Measurements from ENCODE around the gene COLEC12. TPM values are rescaled to one million over a fixed set of nuclear protein-coding genes. Genes with fewer than 3 reads are reported as not detected.

COLEC12 gene
- polyA plus RNA-seq, 6 donors from 2014 or later: not detected

DNA sequence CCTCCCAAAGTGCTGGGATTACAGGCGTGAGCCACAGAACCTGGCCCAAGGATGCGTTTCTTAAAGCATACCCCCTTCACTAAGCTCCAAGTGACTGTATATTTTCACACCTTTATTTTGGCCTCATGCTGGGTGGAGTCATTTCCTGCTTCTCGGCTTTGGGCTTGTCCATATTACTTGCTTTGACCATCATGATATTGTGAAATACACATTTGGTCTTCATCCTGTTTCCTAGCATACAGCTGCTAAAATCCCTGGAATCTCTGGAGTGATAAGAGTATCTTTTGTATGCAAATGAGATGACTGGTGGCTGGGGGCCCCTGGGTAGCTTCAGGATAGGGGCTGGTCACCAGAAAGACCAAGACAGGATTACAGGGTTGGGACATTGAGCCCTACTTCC, 17.6 kb upstream of the COLEC12 start:
- Mint-ChIP-seq H3K36me3 (peaks cover 0 to 12% of the 10 kb centered on the region in 2 donors), H3K9me3 (peaks cover 4 to 9% (median 4%) of the 10 kb centered on the region in 7 donors), H3K27me3 (peaks cover 0 to 7% (median 5%) of the 10 kb centered on the region in 3 donors), H3K27ac (no peak overlapping the region), H3K4me1 (peaks cover 0 to 4% (median 0%) of the 10 kb centered on the region in 3 donors), H3K4me3 (no peak overlapping the region)
- no peak for ATAC-seq (ENCODE audit: low read depth in 2 of 2)
- no peak for DNase-seq

- peaks cover 0 to 7% (median 5%) of the 10 kb centered on the region in 3 donors for H3K27me3 Mint-ChIP-seq
These were observed 15.3 kb upstream of the COLEC12 start for GRCh38 chr18:515838-516237.

GRCh38 chr18:515156-515815, 14.8 kb upstream of the COLEC12 start:
- DNase-seq (no peak), ATAC-seq (ENCODE audit: low read depth in 2 of 2) (no peak)
- H3K4me1 Mint-ChIP-seq: peaks cover 0 to 4% (median 0%) of the 10 kb centered on the region in 3 donors
- H3K9me3 Mint-ChIP-seq: peaks cover 4 to 12% (median 4%) of the 10 kb centered on the region in 7 donors
- peak overlapping the region in 1 of 6 donors; percentile 58 for H3K27ac Mint-ChIP-seq
- H3K27me3 Mint-ChIP-seq: peaks cover 0 to 7% (median 5%) of the 10 kb centered on the region in 3 donors
- peaks cover 0 to 12% of the 10 kb centered on the region in 2 donors for H3K36me3 Mint-ChIP-seq
- no peak overlapping the region for H3K4me3 Mint-ChIP-seq

More at GRCh38 chr18:515838-516237, 15.3 kb upstream of the COLEC12 start:
- no peak overlapping the region for H3K4me3 Mint-ChIP-seq
- DNase-seq (no peak), ATAC-seq (ENCODE audit: low read depth in 2 of 2) (no peak)
- peaks cover 0 to 12% of the 10 kb centered on the region in 2 donors for H3K36me3 Mint-ChIP-seq
- peaks cover 0 to 4% (median 0%) of the 10 kb centered on the region in 3 donors for H3K4me1 Mint-ChIP-seq
- H3K27ac Mint-ChIP-seq: no peak overlapping the region
- H3K9me3 Mint-ChIP-seq: peaks cover 4 to 12% (median 4%) of the 10 kb centered on the region in 7 donors

GRCh38 chr18:513826-514530, 13.5 kb upstream of the COLEC12 start:
- Mint-ChIP-seq H3K27me3 (peaks cover 0 to 7% (median 3%) of the 10 kb centered on the region in 3 donors), H3K4me1 (peaks cover 0 to 4% (median 0%) of the 10 kb centered on the region in 3 donors), H3K9me3 (peaks cover 4 to 12% (median 4%) of the 10 kb centered on the region in 7 donors), H3K4me3 (no peak overlapping the region), H3K27ac (no peak overlapping the region), H3K36me3 (peaks cover 0 to 12% of the 10 kb centered on the region in 2 donors)
- no peak for ATAC-seq (ENCODE audit: low read depth in 2 of 2)
- no peak for DNase-seq

DNA sequence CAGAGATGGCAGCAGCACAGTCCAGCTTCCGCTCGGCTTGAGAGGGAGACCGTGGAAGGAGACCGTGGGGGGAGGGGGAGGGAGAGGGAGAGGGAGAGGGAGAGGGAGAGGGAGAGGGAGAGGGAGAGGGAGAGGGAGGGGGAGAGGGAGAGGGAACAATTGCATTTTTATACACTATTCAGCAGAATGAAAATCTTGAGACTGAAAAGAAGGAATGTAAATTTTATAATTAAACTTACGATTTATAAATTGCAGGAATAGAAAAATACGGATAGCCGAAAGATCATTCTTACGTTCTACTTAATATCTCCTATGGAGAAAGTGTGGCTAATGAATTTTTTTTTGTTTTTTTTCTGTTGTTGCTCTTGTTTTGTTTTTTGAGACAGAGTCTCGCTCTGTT, 12.5 kb upstream of the COLEC12 start:
- H3K9me3 Mint-ChIP-seq: peaks cover 4 to 12% (median 4%) of the 10 kb centered on the region in 7 donors
- no peak for DNase-seq
- no peak for ATAC-seq (ENCODE audit: low read depth in 2 of 2)
- peaks cover 0 to 7% (median 0%) of the 10 kb centered on the region in 3 donors for H3K27me3 Mint-ChIP-seq
- H3K36me3 Mint-ChIP-seq: peaks cover 0 to 12% of the 10 kb centered on the region in 2 donors
- peaks cover 0 to 4% (median 0%) of the 10 kb centered on the region in 3 donors for H3K4me1 Mint-ChIP-seq
- no peak overlapping the region for H3K4me3 Mint-ChIP-seq
- no peak overlapping the region for H3K27ac Mint-ChIP-seq

GRCh38 chr18:508835-509234, 8.3 kb upstream of the COLEC12 start:
- H3K36me3 Mint-ChIP-seq: no peaks in the 10 kb centered on the region
- DNase-seq (no peak), ATAC-seq (ENCODE audit: low read depth in 2 of 2) (no peak)
- peaks cover 5 to 24% (median 18%) of the 10 kb centered on the region in 3 donors for H3K27me3 Mint-ChIP-seq
- no peaks in the 10 kb centered on the region for H3K4me1 Mint-ChIP-seq
- H3K9me3 Mint-ChIP-seq: peaks cover 0 to 7% (median 2%) of the 10 kb centered on the region in 7 donors
- no peak overlapping the region for H3K4me3 Mint-ChIP-seq
- no peak overlapping the region for H3K27ac Mint-ChIP-seq

DNA sequence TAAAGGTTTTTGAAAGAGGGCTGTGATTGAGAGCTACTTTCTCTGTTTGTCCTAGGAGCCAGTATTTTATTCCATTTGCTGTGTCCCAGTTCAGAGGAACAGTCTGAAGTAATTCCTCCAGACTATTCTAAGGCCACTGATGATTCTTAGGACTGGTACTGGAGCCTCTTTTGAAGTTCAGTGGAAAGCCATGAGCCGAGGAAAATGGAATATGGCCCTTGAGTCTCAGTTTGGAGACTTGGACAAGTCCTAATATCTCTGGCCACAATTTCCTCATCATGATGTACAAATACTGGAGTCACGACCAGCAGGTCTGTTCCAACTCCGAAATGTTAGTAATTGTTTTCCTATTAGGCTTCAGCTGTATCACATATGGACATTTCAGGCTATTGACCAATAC, 7.1 kb upstream of the COLEC12 start:
- ATAC-seq (ENCODE audit: low read depth in 2 of 2): no peak
- Mint-ChIP-seq H3K27ac (no peak overlapping the region), H3K27me3 (peaks cover 11 to 34% (median 18%) of the 10 kb centered on the region in 3 donors), H3K36me3 (no peaks in the 10 kb centered on the region), H3K4me3 (no peak overlapping the region), H3K4me1 (no peaks in the 10 kb centered on the region), H3K9me3 (peaks cover 0 to 6% (median 0%) of the 10 kb centered on the region in 7 donors)
- DNase-seq: no peak

- no peak overlapping the region for H3K27ac Mint-ChIP-seq
- ATAC-seq (ENCODE audit: low read depth in 2 of 2): no peak
- H3K9me3 Mint-ChIP-seq: peaks cover 0 to 6% (median 0%) of the 10 kb centered on the region in 7 donors
- H3K4me1 Mint-ChIP-seq: no peaks in the 10 kb centered on the region
- no peak for DNase-seq
- H3K4me3 Mint-ChIP-seq: no peak overlapping the region
- no peaks in the 10 kb centered on the region for H3K36me3 Mint-ChIP-seq
- H3K27me3 Mint-ChIP-seq: peaks cover 13 to 42% (median 18%) of the 10 kb centered on the region in 3 donors
These were observed 6.3 kb upstream of the COLEC12 start for GRCh38 chr18:506801-507200.

DNA sequence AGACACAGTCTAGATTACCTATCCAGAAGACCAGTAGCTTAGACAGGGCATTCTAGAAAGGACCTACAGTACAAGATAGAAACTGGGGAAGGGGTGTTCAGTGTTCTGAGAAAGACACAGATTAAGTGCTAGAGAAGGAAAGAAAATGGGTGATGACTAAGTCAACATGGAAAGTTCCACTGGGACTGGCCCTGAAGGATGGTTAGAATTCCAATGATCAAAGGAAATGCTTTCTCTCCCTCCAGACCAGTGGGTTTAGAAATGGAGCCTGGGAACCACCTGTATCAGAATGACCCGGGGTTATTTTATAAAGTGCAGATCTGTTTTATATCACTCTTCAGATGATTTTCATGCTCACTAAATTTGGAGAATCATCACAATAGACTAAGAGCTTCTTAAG, 5.8 kb upstream of the COLEC12 start:
- Mint-ChIP-seq H3K4me1 (peaks cover 0 to 3% (median under 1%) of the 10 kb centered on the region in 3 donors), H3K27ac (no peak overlapping the region), H3K9me3 (peaks cover 0 to 5% (median 0%) of the 10 kb centered on the region in 7 donors), H3K36me3 (no peaks in the 10 kb centered on the region), H3K4me3 (no peak overlapping the region), H3K27me3 (peaks cover 16 to 45% (median 18%) of the 10 kb centered on the region in 3 donors)
- ATAC-seq (ENCODE audit: low read depth in 2 of 2): no peak
- no peak for DNase-seq

- H3K27me3 Mint-ChIP-seq: peaks cover 18 to 51% (median 19%) of the 10 kb centered on the region in 3 donors
- H3K4me1 Mint-ChIP-seq: peaks cover 0 to 9% (median 7%) of the 10 kb centered on the region in 3 donors
- peaks cover 0 to 5% (median 0%) of the 10 kb centered on the region in 7 donors for H3K9me3 Mint-ChIP-seq
- no peaks in the 10 kb centered on the region for H3K36me3 Mint-ChIP-seq
- no peak for ATAC-seq (ENCODE audit: low read depth in 2 of 2)
- H3K4me3 Mint-ChIP-seq: no peak overlapping the region
- no peak overlapping the region for H3K27ac Mint-ChIP-seq
- DNase-seq: no peak
These were observed 5.1 kb upstream of the COLEC12 start for GRCh38 chr18:505483-506122.

DNA sequence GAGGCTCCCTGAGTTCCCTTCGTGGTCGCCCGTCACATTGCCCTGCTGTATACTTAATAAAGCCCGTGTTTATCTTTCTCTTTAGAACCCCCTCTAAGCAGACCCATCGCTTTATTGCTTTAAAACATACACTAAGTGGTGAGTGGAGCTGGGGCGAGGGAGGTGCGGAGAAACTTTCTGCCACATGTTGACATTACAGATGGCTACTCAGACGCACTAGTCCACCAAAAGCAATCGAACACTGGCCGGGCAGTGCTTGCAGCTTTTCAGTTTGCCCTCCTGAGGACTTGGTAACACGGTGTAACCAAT, 859 bp upstream of the COLEC12 start:
- ATAC-seq (ENCODE audit: low read depth in 2 of 2): no peak
- Mint-ChIP-seq H3K27ac (no peak overlapping the region), H3K4me1 (peaks cover 0 to 18% (median 16%) of the 10 kb centered on the region in 3 donors), H3K27me3 (peaks cover 42 to 82% (median 45%) of the 10 kb centered on the region in 3 donors), H3K36me3 (no peaks in the 10 kb centered on the region), H3K9me3 (peaks cover 0 to 4% (median 0%) of the 10 kb centered on the region in 7 donors), H3K4me3 (peak overlapping the region in 5 of 8 donors; percentile 43 to 87 (median 75))
- DNase-seq: no peak

DNA sequence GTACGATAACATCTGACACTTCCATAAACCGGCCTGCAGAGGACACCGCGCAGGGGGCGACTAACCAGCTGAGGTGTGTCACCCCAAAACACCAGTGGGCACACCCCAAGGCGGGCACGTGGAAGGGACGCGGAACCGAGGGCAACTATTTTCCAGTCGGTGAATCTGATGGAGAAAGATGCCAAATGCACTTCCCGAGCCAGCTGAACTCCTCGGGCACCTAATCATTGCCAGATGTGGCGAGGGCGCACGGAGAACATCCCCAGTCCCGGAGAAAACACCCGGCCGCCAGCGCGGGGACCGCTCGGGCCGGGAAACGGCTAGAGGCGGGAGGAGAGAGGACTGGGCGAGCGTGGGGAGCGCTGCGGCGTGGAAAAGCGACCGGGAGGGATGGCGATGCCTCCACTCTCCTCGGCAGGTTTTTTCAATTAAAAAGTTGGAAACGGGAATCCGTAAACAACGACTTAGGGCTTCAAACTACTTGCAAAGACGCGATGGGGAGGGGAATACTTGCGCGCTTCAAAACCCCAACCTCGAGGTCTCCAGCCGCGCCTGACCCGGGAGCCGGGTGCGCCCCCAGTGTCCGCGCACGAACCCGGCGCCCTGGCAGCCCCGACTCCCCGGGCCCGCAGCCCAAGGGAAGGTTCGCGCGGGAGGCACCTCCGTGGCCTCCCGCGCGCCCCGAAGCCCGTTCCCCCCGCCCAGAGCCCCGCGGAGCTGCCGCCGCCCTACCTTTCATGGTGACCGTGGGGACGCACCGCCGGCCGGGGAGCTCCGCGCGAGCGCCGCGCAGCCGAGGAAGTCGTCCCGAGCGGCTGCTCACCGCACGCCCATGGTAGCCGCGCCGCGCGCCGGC, 497 bp downstream of the COLEC12 start:
- peaks cover 40 to 78% (median 42%) of the 10 kb centered on the region in 3 donors for H3K27me3 Mint-ChIP-seq
- H3K27ac Mint-ChIP-seq: no peak overlapping the region
- H3K36me3 Mint-ChIP-seq: no peaks in the 10 kb centered on the region
- peak overlapping the region in 7 of 8 donors; percentile 22 to 69 (median 35) for H3K4me3 Mint-ChIP-seq
- H3K4me1 Mint-ChIP-seq: peaks cover 0 to 18% (median 16%) of the 10 kb centered on the region in 3 donors
- DNase-seq (no peak), ATAC-seq (ENCODE audit: low read depth in 2 of 2) (no peak)
- H3K9me3 Mint-ChIP-seq: peaks cover 0 to 2% (median 0%) of the 10 kb centered on the region in 7 donors

All from naive B cell (primary cell).